ENCODE measurements around the gene SEC16B. TPM values are rescaled to one million over a fixed set of nuclear protein-coding genes. Genes with fewer than 3 reads are reported as not detected.

Gene SEC16B, protein sequence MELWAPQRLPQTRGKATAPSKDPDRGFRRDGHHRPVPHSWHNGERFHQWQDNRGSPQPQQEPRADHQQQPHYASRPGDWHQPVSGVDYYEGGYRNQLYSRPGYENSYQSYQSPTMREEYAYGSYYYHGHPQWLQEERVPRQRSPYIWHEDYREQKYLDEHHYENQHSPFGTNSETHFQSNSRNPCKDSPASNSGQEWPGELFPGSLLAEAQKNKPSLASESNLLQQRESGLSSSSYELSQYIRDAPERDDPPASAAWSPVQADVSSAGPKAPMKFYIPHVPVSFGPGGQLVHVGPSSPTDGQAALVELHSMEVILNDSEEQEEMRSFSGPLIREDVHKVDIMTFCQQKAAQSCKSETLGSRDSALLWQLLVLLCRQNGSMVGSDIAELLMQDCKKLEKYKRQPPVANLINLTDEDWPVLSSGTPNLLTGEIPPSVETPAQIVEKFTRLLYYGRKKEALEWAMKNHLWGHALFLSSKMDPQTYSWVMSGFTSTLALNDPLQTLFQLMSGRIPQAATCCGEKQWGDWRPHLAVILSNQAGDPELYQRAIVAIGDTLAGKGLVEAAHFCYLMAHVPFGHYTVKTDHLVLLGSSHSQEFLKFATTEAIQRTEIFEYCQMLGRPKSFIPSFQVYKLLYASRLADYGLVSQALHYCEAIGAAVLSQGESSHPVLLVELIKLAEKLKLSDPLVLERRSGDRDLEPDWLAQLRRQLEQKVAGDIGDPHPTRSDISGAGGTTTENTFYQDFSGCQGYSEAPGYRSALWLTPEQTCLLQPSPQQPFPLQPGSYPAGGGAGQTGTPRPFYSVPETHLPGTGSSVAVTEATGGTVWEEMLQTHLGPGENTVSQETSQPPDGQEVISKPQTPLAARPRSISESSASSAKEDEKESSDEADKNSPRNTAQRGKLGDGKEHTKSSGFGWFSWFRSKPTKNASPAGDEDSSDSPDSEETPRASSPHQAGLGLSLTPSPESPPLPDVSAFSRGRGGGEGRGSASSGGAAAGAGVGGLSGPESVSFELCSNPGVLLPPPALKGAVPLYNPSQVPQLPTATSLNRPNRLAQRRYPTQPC
- 2.2 TPM for total RNA-seq
- long read RNA-seq, partial matches to known transcripts = 0 of 4 reads
- long read RNA-seq, other reads (novel, unspliced or antisense) = 4 of 4 reads

DNA sequence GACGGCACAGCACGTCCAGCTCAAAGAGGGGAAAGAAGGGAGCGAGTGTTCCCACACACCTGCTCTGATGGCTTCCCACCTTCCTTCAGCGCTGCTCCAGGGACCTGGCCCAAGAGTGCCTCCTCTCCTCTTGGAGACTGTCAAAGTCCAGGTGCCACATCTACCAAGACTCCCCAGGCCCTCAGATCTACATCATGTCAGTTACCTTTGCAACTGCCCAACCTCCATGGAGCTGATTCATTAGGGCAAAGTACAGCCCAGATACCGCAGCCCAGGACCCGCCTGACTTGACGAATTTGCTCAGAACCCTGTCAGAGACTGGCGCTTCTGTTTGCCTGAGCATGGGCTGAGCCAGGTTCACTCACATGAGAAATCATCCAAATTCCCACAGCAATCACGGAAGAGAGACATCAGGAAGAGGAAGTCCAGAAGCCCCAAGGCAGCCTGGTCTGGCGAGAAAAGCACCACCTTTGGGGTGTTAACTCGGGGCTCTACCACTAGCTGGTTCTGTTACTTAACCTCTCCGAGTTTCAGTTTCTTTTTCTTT, at the start of gene SEC16B:
SEC16B (minus strand) TSS at position 234 of the 547 bp plus-strand sequence. CDS start 2,077 bp downstream, outside the sequence.
- H3K4me1 ChIP-seq = no peaks in the 10 kb centered on the region
- H3K27me3 ChIP-seq = no peaks in the 10 kb centered on the region
- DNase-seq (no peak), ATAC-seq (no peak)
- TF ChIP-seq, protein P1, sequence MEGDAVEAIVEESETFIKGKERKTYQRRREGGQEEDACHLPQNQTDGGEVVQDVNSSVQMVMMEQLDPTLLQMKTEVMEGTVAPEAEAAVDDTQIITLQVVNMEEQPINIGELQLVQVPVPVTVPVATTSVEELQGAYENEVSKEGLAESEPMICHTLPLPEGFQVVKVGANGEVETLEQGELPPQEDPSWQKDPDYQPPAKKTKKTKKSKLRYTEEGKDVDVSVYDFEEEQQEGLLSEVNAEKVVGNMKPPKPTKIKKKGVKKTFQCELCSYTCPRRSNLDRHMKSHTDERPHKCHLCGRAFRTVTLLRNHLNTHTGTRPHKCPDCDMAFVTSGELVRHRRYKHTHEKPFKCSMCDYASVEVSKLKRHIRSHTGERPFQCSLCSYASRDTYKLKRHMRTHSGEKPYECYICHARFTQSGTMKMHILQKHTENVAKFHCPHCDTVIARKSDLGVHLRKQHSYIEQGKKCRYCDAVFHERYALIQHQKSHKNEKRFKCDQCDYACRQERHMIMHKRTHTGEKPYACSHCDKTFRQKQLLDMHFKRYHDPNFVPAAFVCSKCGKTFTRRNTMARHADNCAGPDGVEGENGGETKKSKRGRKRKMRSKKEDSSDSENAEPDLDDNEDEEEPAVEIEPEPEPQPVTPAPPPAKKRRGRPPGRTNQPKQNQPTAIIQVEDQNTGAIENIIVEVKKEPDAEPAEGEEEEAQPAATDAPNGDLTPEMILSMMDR (IDR thresholded peaks at IDR 0.05) = no peak
- H3K36me3 ChIP-seq = no peaks in the 10 kb centered on the region
- intact Hi-C loops (cut with DNase I) = no loop called here
- no peak within 1 kb of the TSS for H3K4me3 ChIP-seq
- no peaks in the 10 kb centered on the region for H3K9me3 ChIP-seq
- no peak within 1 kb of the TSS for H3K27ac ChIP-seq

DNA sequence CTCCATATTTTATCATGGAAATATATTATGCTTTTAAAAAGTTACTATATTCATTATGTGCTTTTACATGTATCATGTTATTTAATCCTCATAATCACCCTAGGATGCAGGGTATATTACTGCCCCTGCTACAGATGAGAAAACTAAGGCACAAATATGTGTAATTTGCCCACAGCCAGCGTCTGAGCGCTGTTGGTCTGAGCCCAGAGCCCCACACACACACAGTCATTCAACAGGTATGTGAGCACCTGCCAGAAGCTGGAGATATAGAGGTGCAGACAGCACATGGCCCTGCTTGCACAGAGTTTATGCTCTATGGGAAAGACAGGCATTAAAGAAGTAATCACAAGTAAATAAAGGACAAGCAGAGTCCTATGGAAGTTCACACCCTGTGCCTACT, 49.8 kb upstream of the SEC16B start:
- TF ChIP-seq, protein P1 (IDR thresholded peaks at IDR 0.05) = no peak
- Histone ChIP-seq H3K27ac (no peak overlapping the region), H3K9me3 (no peaks in the 10 kb centered on the region), H3K27me3 (no peaks in the 10 kb centered on the region), H3K36me3 (peaks cover 6% of the 10 kb centered on the region), H3K4me1 (no peaks in the 10 kb centered on the region), H3K4me3 (no peak overlapping the region)
- DNase-seq = no peak
- intact Hi-C loops (cut with DNase I) = no loop called here
- no peak for ATAC-seq

DNA sequence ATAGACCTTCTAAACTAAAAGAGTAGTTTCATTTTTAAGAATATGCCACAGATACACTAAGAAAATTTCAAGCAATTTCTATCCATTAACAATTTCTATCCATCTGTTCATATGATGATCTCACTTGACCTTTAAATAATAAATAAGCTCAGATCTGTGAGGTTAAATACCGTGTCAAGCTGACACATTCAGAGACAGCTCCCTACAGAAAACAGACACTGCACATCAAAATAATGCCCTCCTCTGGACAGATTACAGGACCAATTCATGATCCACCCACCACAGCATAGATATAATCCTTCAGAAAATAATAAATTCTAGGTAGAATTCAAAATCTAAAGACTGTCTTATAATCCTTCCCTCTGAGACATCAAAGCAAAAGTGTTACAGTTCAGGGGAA, 49.4 kb upstream of the SEC16B start:
- DNase-seq = no peak
- TF ChIP-seq, protein P1 (IDR thresholded peaks at IDR 0.05) = no peak
- intact Hi-C loops (cut with DNase I) = no loop called here
- H3K27ac ChIP-seq = no peak overlapping the region
- no peaks in the 10 kb centered on the region for H3K4me1 ChIP-seq
- no peak overlapping the region for H3K4me3 ChIP-seq
- no peaks in the 10 kb centered on the region for H3K9me3 ChIP-seq
- H3K27me3 ChIP-seq = no peaks in the 10 kb centered on the region
- ATAC-seq = no peak
- H3K36me3 ChIP-seq = peaks cover 6% of the 10 kb centered on the region

DNA sequence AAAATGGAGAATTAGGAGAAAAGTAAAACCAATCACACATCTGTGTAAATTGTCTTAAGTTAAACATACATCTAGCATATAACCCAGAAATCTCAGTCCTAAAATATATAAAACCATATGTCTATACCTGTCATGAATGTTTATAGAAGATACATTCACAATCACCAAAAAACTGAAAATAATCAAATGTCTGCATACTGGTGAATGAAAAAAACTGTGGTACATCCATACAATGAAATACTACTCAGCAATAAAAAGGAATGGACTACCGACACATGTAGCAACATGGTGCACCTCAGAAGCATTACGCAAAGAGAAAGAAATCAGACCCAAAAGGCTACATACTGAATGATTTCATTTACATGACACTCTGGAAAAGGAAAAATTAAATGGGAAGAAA, 47.7 kb upstream of the SEC16B start:
- Histone ChIP-seq H3K27ac (no peak overlapping the region), H3K4me1 (no peaks in the 10 kb centered on the region), H3K9me3 (no peaks in the 10 kb centered on the region), H3K4me3 (no peak overlapping the region), H3K27me3 (no peaks in the 10 kb centered on the region), H3K36me3 (peaks cover 6% of the 10 kb centered on the region)
- ATAC-seq (no peak), DNase-seq (no peak)
- intact Hi-C loops (cut with DNase I) = no loop called here
- TF ChIP-seq, protein P1 (IDR thresholded peaks at IDR 0.05) = no peak

DNA sequence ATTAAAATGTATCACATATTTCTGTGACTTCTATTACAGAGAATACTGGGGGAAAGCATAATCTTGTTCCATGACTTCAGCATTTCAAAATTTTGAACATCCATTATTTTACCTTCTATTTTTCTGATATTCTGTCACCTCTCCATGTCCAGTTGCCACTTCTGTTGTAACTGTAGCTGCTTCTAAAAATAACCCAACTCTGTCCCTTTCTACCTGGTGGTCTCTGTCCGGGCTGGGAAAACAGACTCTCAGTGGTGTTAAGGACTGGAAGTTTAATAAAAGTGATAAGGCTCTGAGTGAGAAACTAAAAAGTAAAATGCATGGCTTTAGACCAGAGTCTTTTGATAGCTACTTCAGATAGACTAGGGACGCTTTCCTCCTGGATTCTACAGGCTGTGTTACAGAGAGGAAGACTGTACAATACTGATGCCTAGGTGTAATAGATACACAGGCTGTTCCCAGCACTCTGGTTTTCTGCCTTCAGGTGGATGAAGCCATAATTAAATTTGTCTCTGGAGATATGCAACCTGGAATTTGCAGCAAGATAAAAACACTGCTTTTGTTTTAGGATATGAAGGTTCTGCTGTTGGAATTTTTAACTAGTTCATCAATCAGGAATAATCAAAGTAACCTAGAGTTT, 42.1 kb upstream of the SEC16B start:
- no peaks in the 10 kb centered on the region for H3K27me3 ChIP-seq
- intact Hi-C loops (cut with DNase I) = no loop called here
- no peaks in the 10 kb centered on the region for H3K4me1 ChIP-seq
- DNase-seq (no peak), ATAC-seq (no peak)
- no peak overlapping the region for H3K4me3 ChIP-seq
- no peaks in the 10 kb centered on the region for H3K9me3 ChIP-seq
- TF ChIP-seq, protein P1 (IDR thresholded peaks at IDR 0.05) = no peak
- no peaks in the 10 kb centered on the region for H3K36me3 ChIP-seq
- peak overlapping the region; percentile 12 for H3K27ac ChIP-seq

Measured in upper lobe of right lung (tissue), 1 donor.